Measurements from ENCODE around the gene FGFRL1. TPM values are rescaled to one million over a fixed set of nuclear protein-coding genes. Genes with fewer than 3 reads are reported as not detected.

The FGFRL1 gene
- total RNA-seq, 2 donors from 2014 or later, result 16.0 to 34.7 TPM

- intact Hi-C loops (cut with DNase I), result no loop called here
- Histone ChIP-seq H3K36me3 (no peaks in the 10 kb centered on the region), H3K27me3 (no peaks in the 10 kb centered on the region), H3K4me3 (no peak overlapping the region), H3K9ac (ENCODE audit: low read depth in 2 of 2, low read length in 2 of 2) (no peak overlapping the region), H3K27ac (no peak overlapping the region), H3K4me1 (peaks cover 9% of the 10 kb centered on the region), H3K9me3 (no peaks in the 10 kb centered on the region)
- DNase-seq, result no peak
- no peak for TF ChIP-seq CTCF (IDR thresholded peaks at IDR 0.05)
Measured at GRCh38 chr4:1022051-1022738, 10.8 kb downstream of the FGFRL1 start.

- no peaks in the 10 kb centered on the region for H3K27me3 ChIP-seq
- no peaks in the 10 kb centered on the region for H3K9me3 ChIP-seq
- no peak overlapping the region for H3K9ac ChIP-seq (ENCODE audit: low read depth in 2 of 2, low read length in 2 of 2)
- no peak overlapping the region for H3K4me3 ChIP-seq
- intact Hi-C loops (cut with DNase I), result no loop called here
- no peak for TF ChIP-seq CTCF (IDR thresholded peaks at IDR 0.05)
- no peak overlapping the region for H3K27ac ChIP-seq
- no peaks in the 10 kb centered on the region for H3K36me3 ChIP-seq
- H3K4me1 ChIP-seq, result peaks cover 9% of the 10 kb centered on the region
- peak; percentile 52 for DNase-seq
Measured at GRCh38 chr4:1022739-1023066, 11.3 kb downstream of the FGFRL1 start.

- H3K4me3 ChIP-seq, result no peak overlapping the region
- H3K9ac ChIP-seq (ENCODE audit: low read depth in 2 of 2, low read length in 2 of 2), result no peak overlapping the region
- no peaks in the 10 kb centered on the region for H3K36me3 ChIP-seq
- H3K4me1 ChIP-seq, result peaks cover 9% of the 10 kb centered on the region
- DNase-seq, result no peak
- H3K27me3 ChIP-seq, result no peaks in the 10 kb centered on the region
- no peak for TF ChIP-seq CTCF (IDR thresholded peaks at IDR 0.05)
- intact Hi-C loops (cut with DNase I), result no loop called here
- no peaks in the 10 kb centered on the region for H3K9me3 ChIP-seq
- H3K27ac ChIP-seq, result no peak overlapping the region
Measured at GRCh38 chr4:1023075-1023640, 11.7 kb downstream of the FGFRL1 start.

- Histone ChIP-seq H3K9me3 (no peaks in the 10 kb centered on the region), H3K4me3 (no peak overlapping the region), H3K27me3 (peaks cover 7% of the 10 kb centered on the region), H3K27ac (no peak overlapping the region), H3K9ac (ENCODE audit: low read depth in 2 of 2, low read length in 2 of 2) (no peak overlapping the region), H3K36me3 (no peaks in the 10 kb centered on the region), H3K4me1 (peaks cover 9% of the 10 kb centered on the region)
- intact Hi-C loops (cut with DNase I), result no loop called here
- TF ChIP-seq CTCF (IDR thresholded peaks at IDR 0.05), result no peak
- no peak for DNase-seq
Measured at GRCh38 chr4:1023895-1024740, 12.7 kb downstream of the FGFRL1 start.

GRCh38 chr4:1024882-1025545, 13.6 kb downstream of the FGFRL1 start:
- Histone ChIP-seq H3K4me1 (peaks cover 11% of the 10 kb centered on the region), H3K27ac (no peak overlapping the region), H3K36me3 (no peaks in the 10 kb centered on the region), H3K4me3 (no peak overlapping the region), H3K9me3 (no peaks in the 10 kb centered on the region), H3K9ac (ENCODE audit: low read depth in 2 of 2, low read length in 2 of 2) (no peak overlapping the region), H3K27me3 (peaks cover 7% of the 10 kb centered on the region)
- intact Hi-C loops (cut with DNase I), result no loop called here
- DNase-seq, result no peak
- TF ChIP-seq CTCF (IDR thresholded peaks at IDR 0.05), result no peak

Measured in colonic mucosa (tissue), 4 donors.